A673 (cell line): ENCODE results near the gene PIEZO1. TPM values are rescaled to one million over a fixed set of nuclear protein-coding genes. Genes with fewer than 3 reads are reported as not detected.

Experiments
- BruUV-seq: library from RNA; stranded (reverse); fragments of 400-500 nt; replicated peaks from 2 replicates; lab custom pipeline; 2021; lab: Mats Ljungman, UMichigan
- CTCF ChIA-PET: fragments of 300-600 bp; sonication (Branson Sonifier 250); formaldehyde crosslinking; loops from one replicate; lab custom pipeline; 2022; ENCODE audit warnings: antibody characterized with exemption; lab: Charles Lee
- POLR2A ChIA-PET: fragments of 300-600 bp; sonication (Branson Sonifier 250); formaldehyde crosslinking; loops from one replicate; lab custom pipeline; 2022; ENCODE audit warnings: antibody characterized with exemption; ENCODE audit not compliant: low non-redundant PET; lab: Charles Lee
- DNase-seq: peaks from one replicate; pipeline ENCODE4 v3.0.0-alpha.2; 2015; ENCODE audit warnings: low spot score
- H3K27ac ChIP-seq: fragments of 200-600 bp; sonication (generic); 2 replicates; pipeline ENCODE4 v1.5.1; 2016; ENCODE audit warnings: mixed run types, low read depth, mild to moderate bottlenecking, mixed read lengths, antibody characterized with exemption, low read length; ENCODE audit not compliant: poor library complexity, severe bottlenecking
- H3K27me3 ChIP-seq: fragments of 200-600 bp; sonication (generic); replicated peaks from 2 replicates; pipeline ENCODE4 v1.6.1; 2017; ENCODE audit warnings: mixed run types, low read depth, mild to moderate bottlenecking, mixed read lengths, antibody characterized with exemption, low read length; ENCODE audit not compliant: insufficient read depth, poor library complexity
- H3K36me3 ChIP-seq: fragments of 200-600 bp; sonication (generic); 2 replicates; pipeline ENCODE4 v1.6.1; 2016; ENCODE audit warnings: mixed run types, mild to moderate bottlenecking, mixed read lengths, antibody characterized with exemption, low read length; ENCODE audit not compliant: insufficient read depth, poor library complexity, severe bottlenecking
- H3K4me1 ChIP-seq: fragments of 200-600 bp; sonication (generic); 2 replicates; pipeline ENCODE4 v1.6.1; 2017; ENCODE audit warnings: mixed run types, mild to moderate bottlenecking, mixed read lengths, antibody characterized with exemption, low read length; ENCODE audit not compliant: insufficient read depth, poor library complexity, severe bottlenecking
- H3K4me3 ChIP-seq: fragments of 200-600 bp; sonication (generic); 2 replicates; pipeline ENCODE4 v1.5.1; 2016; ENCODE audit warnings: low read depth, mixed run types, mild to moderate bottlenecking, mixed read lengths, low read length; ENCODE audit not compliant: poor library complexity, severe bottlenecking
- H3K9me3 ChIP-seq: fragments of 200-600 bp; sonication (generic); 2 replicates; pipeline ENCODE4 v1.6.1; 2016; ENCODE audit warnings: mixed run types, low read depth, mild to moderate bottlenecking, mixed read lengths, antibody characterized with exemption, low read length; ENCODE audit not compliant: poor library complexity, severe bottlenecking
- EZH2 ChIP-seq: fragments of 200-600 bp; sonication (generic); IDR thresholded peaks from 2 replicates; pipeline ENCODE4 v1.6.1; 2017; ENCODE audit warnings: borderline replicate concordance, low read depth, mild to moderate bottlenecking, mixed read lengths, antibody characterized with exemption, low read length; ENCODE audit not compliant: poor library complexity, severe bottlenecking
- intact Hi-C: fragments of 100-400 bp; cut with micrococcal nuclease; formaldehyde crosslinking; loops from one replicate; pipeline ENCODE4 v1.10.0; 2022; ENCODE audit not compliant: unreplicated experiment
- total RNA-seq: library from RNA; stranded (reverse); gene quantifications from 2 replicates; pipeline ENCODE4 v1.2.3, GENCODE V29; 2021
- TF ChIP-seq, protein P1 (sequence below): fragments of 300-800, 200-600 bp; sonication (generic); conservative IDR thresholded peaks from 2 replicates; pipeline ENCODE4 v1.5.1; 2017; ENCODE audit warnings: low read depth, mild to moderate bottlenecking, antibody characterized with exemption, low read length, moderate library complexity, mixed read lengths

The PIEZO1 gene
- total RNA-seq, 1 experiment from 2014 or later, result 174 TPM

DNA sequence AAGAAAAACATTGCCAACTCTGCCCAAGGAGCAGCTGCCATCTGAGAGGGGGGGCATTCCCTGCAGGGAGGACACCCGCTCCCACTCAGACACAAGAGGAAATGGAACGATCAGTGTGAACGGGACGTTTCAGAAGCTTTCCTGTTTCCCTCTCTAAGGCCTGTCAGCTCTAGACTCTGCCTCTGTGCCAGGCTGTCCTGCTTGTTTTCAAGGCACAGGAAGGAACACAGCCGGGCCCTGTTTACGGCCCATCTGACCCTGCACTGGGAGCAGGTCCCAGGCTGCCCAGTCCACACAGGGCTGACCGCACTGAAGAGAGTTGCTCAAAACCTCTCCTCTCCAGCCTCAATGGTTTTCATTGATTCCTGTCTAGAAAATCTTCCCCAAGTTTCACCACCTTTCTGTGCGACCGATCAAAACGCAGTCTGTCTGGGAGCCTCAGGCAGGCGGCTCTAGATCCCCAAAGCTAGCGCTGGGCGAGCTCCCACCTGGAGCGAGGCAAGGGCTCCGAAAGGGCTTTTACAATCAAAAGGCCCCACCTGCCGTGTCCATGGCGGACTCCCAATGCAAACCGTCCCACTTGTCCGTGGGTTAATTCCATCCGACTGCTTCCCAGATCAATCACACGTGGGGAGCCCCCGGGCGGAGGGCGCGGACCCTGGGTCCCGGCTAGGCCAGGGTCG, 1.5 kb downstream of the PIEZO1 start:
- peak; percentile 41 for DNase-seq
- no peak for TF ChIP-seq EZH2
- TF ChIP-seq, protein P1, sequence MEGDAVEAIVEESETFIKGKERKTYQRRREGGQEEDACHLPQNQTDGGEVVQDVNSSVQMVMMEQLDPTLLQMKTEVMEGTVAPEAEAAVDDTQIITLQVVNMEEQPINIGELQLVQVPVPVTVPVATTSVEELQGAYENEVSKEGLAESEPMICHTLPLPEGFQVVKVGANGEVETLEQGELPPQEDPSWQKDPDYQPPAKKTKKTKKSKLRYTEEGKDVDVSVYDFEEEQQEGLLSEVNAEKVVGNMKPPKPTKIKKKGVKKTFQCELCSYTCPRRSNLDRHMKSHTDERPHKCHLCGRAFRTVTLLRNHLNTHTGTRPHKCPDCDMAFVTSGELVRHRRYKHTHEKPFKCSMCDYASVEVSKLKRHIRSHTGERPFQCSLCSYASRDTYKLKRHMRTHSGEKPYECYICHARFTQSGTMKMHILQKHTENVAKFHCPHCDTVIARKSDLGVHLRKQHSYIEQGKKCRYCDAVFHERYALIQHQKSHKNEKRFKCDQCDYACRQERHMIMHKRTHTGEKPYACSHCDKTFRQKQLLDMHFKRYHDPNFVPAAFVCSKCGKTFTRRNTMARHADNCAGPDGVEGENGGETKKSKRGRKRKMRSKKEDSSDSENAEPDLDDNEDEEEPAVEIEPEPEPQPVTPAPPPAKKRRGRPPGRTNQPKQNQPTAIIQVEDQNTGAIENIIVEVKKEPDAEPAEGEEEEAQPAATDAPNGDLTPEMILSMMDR, result no peak
- ChIA-PET POLR2A (interaction anchor here (0.6 to 1.0 kb wide), 3 partner anchors 12 to 61 kb away, joined by 3 to 5 read pairs (median 3); no protein-coding TSS in a partner anchor), CTCF (interaction anchor here (1.4 to 2.5 kb wide), 2 partner anchors 13 to 46 kb away, joined by 5 to 24 read pairs; no protein-coding TSS in a partner anchor)
- H3K4me1 ChIP-seq, result peaks cover 57% of the 10 kb centered on the region
- H3K9me3 ChIP-seq, result no peaks in the 10 kb centered on the region
- peak overlapping the region; percentile 74 for H3K4me3 ChIP-seq
- BruUV-seq, result TSS peak; percentile 28
- H3K27ac ChIP-seq, result peak overlapping the region; percentile 95
- intact Hi-C loops, result no loop called here
- no peaks in the 10 kb centered on the region for H3K36me3 ChIP-seq
- H3K27me3 ChIP-seq, result no peaks in the 10 kb centered on the region

DNA sequence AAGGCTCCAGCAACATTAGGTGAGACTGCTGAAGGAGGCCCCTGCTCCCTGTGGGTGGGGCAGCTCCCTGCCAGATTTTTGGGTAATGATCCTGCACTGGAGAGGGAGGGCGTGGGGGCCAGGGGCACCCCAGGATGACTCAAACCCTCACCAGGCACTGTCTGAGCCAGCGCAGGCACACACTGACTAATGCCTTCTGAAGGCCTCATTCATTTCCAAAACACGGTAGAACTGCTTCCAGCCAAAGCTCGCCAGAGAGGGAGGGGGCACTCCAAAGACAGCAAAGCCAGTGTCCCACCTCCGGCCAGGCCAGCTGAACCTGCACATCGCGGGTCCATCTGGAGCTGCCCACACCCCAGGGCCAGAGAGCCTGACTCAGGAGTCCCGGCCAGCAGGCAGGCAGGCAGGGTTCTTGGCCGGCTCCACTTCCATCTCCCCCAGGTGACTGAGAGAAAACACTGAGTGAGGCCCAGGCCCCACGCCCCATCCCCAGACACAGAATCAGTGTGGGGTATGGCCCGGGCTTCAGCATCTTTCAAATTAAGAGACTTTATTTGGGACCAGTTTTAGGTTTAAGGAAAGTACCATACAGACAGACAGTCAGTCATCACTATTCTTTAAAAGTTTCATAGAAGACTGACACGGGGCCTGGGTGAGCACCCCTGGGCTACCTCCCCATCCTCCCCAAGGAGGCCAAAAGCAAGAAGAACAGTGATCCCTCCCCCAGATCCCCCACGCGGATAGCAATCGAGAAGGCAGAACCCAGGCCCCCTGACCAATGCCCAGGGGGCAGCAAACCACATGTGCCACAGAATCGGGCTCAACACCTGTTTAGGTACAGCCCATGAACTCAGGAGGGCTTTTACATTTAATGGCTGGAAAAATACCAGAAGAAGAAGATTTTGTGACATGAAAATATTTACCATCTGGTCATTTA, 2.3 kb downstream of the PIEZO1 start:
- no TSS peak for BruUV-seq
- H3K27ac ChIP-seq, result peak overlapping the region; percentile 95
- peaks cover 64% of the 10 kb centered on the region for H3K4me1 ChIP-seq
- ChIA-PET POLR2A (interaction anchor here (0.6 kb wide), 1 partner anchor 12 kb away, joined by 3 read pairs; no protein-coding TSS in a partner anchor), CTCF (interaction anchor here (0.5 kb wide), 1 partner anchor 45 kb away, joined by 10 read pairs; no protein-coding TSS in a partner anchor)
- DNase-seq, result peak; percentile 31
- intact Hi-C loops, result no loop called here
- H3K4me3 ChIP-seq, result peak overlapping the region; percentile 74
- no peaks in the 10 kb centered on the region for H3K9me3 ChIP-seq
- TF ChIP-seq, protein P1, result no peak
- TF ChIP-seq EZH2, result no peak
- no peaks in the 10 kb centered on the region for H3K36me3 ChIP-seq
- no peaks in the 10 kb centered on the region for H3K27me3 ChIP-seq
